Body of pancreas (tissue), 4 donors: Measurements from ENCODE around the gene LGI2. TPM values are rescaled to one million over a fixed set of nuclear protein-coding genes. Genes with fewer than 3 reads are reported as not detected.
"Not testable (repeated sequence)": the region's sequence is repeated elsewhere in the genome, so short reads cannot be mapped to it uniquely, and the experiment has no call there.

ENCODE experiments used
- ATAC-seq: fragments of 150-250 bp; one replicate; pipeline ENCODE4 v1.9.1; 2016
- DNase-seq, 4 donors: peaks; one replicate each; pipeline ENCODE4 v3.0.0-alpha.2; 2019
- H3K27ac ChIP-seq, 4 donors: fragments of 200-600 bp; sonication (generic); 1 replicate in 3 of 4; 2 replicates in 1 of 4; pipeline versions ENCODE4 v1.5.1 to v1.6.1; 2016 to 2019; ENCODE audit warnings: mild to moderate bottlenecking in 1 of 4, mixed read lengths in 1 of 4, moderate library complexity in 1 of 4
- H3K27me3 ChIP-seq, 2 donors: fragments of 200-600 bp; sonication (generic); one replicate each; pipeline ENCODE4 v1.6.0; 2016; ENCODE audit warnings: mild to moderate bottlenecking in 1 of 2
- H3K36me3 ChIP-seq, 2 donors: fragments of 200-600 bp; sonication (generic); replicated peaks in 1 of 2; 2 replicates each; pipeline ENCODE4 v1.5.1; 2016; ENCODE audit warnings: low read depth in 2 of 2; ENCODE audit not compliant: insufficient read depth in 1 of 2
- H3K4me1 ChIP-seq: fragments of 200-600 bp; sonication (generic); one replicate; pipeline ENCODE4 v1.6.0; 2016
- H3K4me3 ChIP-seq, 2 donors: fragments of 200-600 bp; sonication (generic); 1 replicate in 1 of 2; 2 replicates in 1 of 2; pipeline ENCODE4 v1.5.1; 2016 to 2019
- H3K9me3 ChIP-seq, 3 donors: fragments of 200-600 bp; sonication (generic); 1 replicate in 2 of 3; 2 replicates in 1 of 3; pipeline ENCODE4 v1.5.1; 2016
- CTCF ChIP-seq, 7 experiments: fragments of 450-650 bp in 4 of 7; fragments of 200-600 bp in 3 of 7; sonication (generic) in 3 of 7; IDR thresholded peaks; one replicate each; pipeline ENCODE4 v1.5.1; 2016 to 2019; ENCODE audit warnings: antibody characterized with exemption in 7 of 7
- POLR2A ChIP-seq, 3 donors: fragments of 450-650 bp; IDR thresholded peaks; one replicate each; pipeline ENCODE4 v1.6.1; 2016; ENCODE audit warnings: antibody characterized with exemption in 3 of 3, mild to moderate bottlenecking in 2 of 3
- WGBS, 2 donors: methylation state at CpG; one replicate each; pipeline ENCODE4 v1.1.5; 2017; 5-methylcytosine and 5-hydroxymethylcytosine counted together
- intact Hi-C: fragments of 100-400 bp; cut with DNase I; formaldehyde crosslinking; loops from one replicate; pipeline ENCODE4 v1.15.1; 2023
- total RNA-seq, 2 donors: library from RNA; depleted of rRNA; stranded (reverse); fragments of >200 nt; gene quantifications; one replicate each; pipeline ENCODE4 v1.1.0, GENCODE V29; 2016

The LGI2 gene
- total RNA-seq, 2 donors from 2014 or later: 0.78 to 2.0 TPM

GRCh38 chr4:25065431-25065858 lies 34.7 kb upstream of the LGI2 start:
- no peaks in the 10 kb centered on the region for H3K36me3 ChIP-seq
- no peak overlapping the region for H3K27ac ChIP-seq
- no peaks in the 10 kb centered on the region for H3K27me3 ChIP-seq
- 27 to 42% methylated on average over 5 of the region's 5 CpGs for WGBS, 2 donors
- no peak overlapping the region for H3K4me3 ChIP-seq
- no peaks in the 10 kb centered on the region for H3K4me1 ChIP-seq
- no peak for DNase-seq
- TF ChIP-seq CTCF (IDR thresholded peaks at IDR 0.05): no peak
- no peak for TF ChIP-seq POLR2A (IDR thresholded peaks at IDR 0.05)
- no peaks in the 10 kb centered on the region for H3K9me3 ChIP-seq
- intact Hi-C loops: no loop called here
- ATAC-seq: no peak

- H3K27ac ChIP-seq, H3K27me3 ChIP-seq, H3K9me3 ChIP-seq, DNase-seq, intact Hi-C loops, H3K4me3 ChIP-seq, ATAC-seq, H3K4me1 ChIP-seq, H3K36me3 ChIP-seq: not testable (repeated sequence)
- 93 to 94% methylated on average over 1 of the region's 1 CpG for WGBS, 2 donors
Observed at GRCh38 chr4:25064447-25064846, 33.7 kb upstream of the LGI2 start.

GRCh38 chr4:25063116-25063515 lies 32.4 kb upstream of the LGI2 start:
- Histone ChIP-seq H3K27ac (no peak overlapping the region), H3K9me3 (no peaks in the 10 kb centered on the region), H3K4me1 (no peaks in the 10 kb centered on the region), H3K36me3 (no peaks in the 10 kb centered on the region), H3K4me3 (no peak overlapping the region), H3K27me3 (no peaks in the 10 kb centered on the region)
- no peak for DNase-seq
- TF ChIP-seq CTCF (IDR thresholded peaks at IDR 0.05): no peak
- TF ChIP-seq POLR2A (IDR thresholded peaks at IDR 0.05): no peak
- intact Hi-C loops: no loop called here
- no peak for ATAC-seq
- 62 to 63% methylated on average over 3 of the region's 3 CpGs for WGBS, 2 donors

- H3K27ac ChIP-seq: no peak overlapping the region
- DNase-seq (no peak), ATAC-seq (no peak)
- intact Hi-C loops: no loop called here
- no peak overlapping the region for H3K4me3 ChIP-seq
- no peaks in the 10 kb centered on the region for H3K27me3 ChIP-seq
- WGBS, 2 donors: 89 to 100% methylated on average over 1 of the region's 1 CpG
- TF ChIP-seq POLR2A (IDR thresholded peaks at IDR 0.05) (no peak), CTCF (IDR thresholded peaks at IDR 0.05) (no peak)
- no peaks in the 10 kb centered on the region for H3K9me3 ChIP-seq
- no peaks in the 10 kb centered on the region for H3K4me1 ChIP-seq
- no peaks in the 10 kb centered on the region for H3K36me3 ChIP-seq
Observed at GRCh38 chr4:25062098-25062497, 31.4 kb upstream of the LGI2 start.

- Histone ChIP-seq H3K9me3 (no peaks in the 10 kb centered on the region), H3K4me1 (no peaks in the 10 kb centered on the region), H3K27ac (no peak overlapping the region), H3K27me3 (no peaks in the 10 kb centered on the region), H3K4me3 (no peak overlapping the region), H3K36me3 (no peaks in the 10 kb centered on the region)
- TF ChIP-seq POLR2A (IDR thresholded peaks at IDR 0.05): no peak
- 90 to 93% methylated on average over 4 of the region's 4 CpGs for WGBS, 2 donors
- ATAC-seq (no peak), DNase-seq (no peak)
- intact Hi-C loops: no loop called here
Observed at GRCh38 chr4:25061602-25062001, 30.9 kb upstream of the LGI2 start.

GRCh38 chr4:25060963-25061340 lies 30.2 kb upstream of the LGI2 start:
- TF ChIP-seq POLR2A (IDR thresholded peaks at IDR 0.05): no peak
- TF ChIP-seq CTCF (IDR thresholded peaks at IDR 0.05): no peak
- no peaks in the 10 kb centered on the region for H3K9me3 ChIP-seq
- DNase-seq: no peak
- 79 to 89% methylated on average over 5 of the region's 5 CpGs for WGBS, 2 donors
- no peak for ATAC-seq
- intact Hi-C loops: no loop called here
- no peak overlapping the region for H3K4me3 ChIP-seq
- H3K27ac ChIP-seq: no peak overlapping the region
- no peaks in the 10 kb centered on the region for H3K4me1 ChIP-seq
- no peaks in the 10 kb centered on the region for H3K36me3 ChIP-seq
- H3K27me3 ChIP-seq: no peaks in the 10 kb centered on the region
